CD8-positive, alpha-beta memory T cell (primary cell): ENCODE results near the gene SGSM1. TPM values are rescaled to one million over a fixed set of nuclear protein-coding genes. Genes with fewer than 3 reads are reported as not detected.

Experiments
- CTCF ChIA-PET: fragments of 350-600 bp; sonication (Branson Sonifier 250); formaldehyde crosslinking; loops from one replicate; lab custom pipeline; 2021; ENCODE audit warnings: antibody characterized with exemption; lab: Charles Lee
- POLR2A ChIA-PET: fragments of 350-600 bp; sonication (Branson Sonifier 250); formaldehyde crosslinking; loops from one replicate; lab custom pipeline; 2021; ENCODE audit warnings: antibody characterized with exemption; lab: Charles Lee
- DNase-seq, 5 donors: peaks; one replicate each; pipeline versions ENCODE4 v3.0.0 to v3.0.0-alpha.2; 2020 to 2022; ENCODE audit warnings: mixed read lengths in 1 of 5
- H3K27ac ChIP-seq: one replicate; pipeline ENCODE4 v1.7.0; 2013; ENCODE audit warnings: low read depth, mild to moderate bottlenecking, low read length, moderate library complexity
- H3K27me3 ChIP-seq: 2 replicates; pipeline ENCODE4 v1.7.0; 2013; ENCODE audit warnings: low read length, mild to moderate bottlenecking; ENCODE audit not compliant: insufficient read depth, poor library complexity, severe bottlenecking
- H3K36me3 ChIP-seq: 2 replicates; pipeline ENCODE4 v1.7.0; 2013; ENCODE audit warnings: mild to moderate bottlenecking, low read length, moderate library complexity; ENCODE audit not compliant: insufficient read depth
- H3K4me1 ChIP-seq: 2 replicates; pipeline ENCODE4 v1.7.0; 2013; ENCODE audit warnings: mild to moderate bottlenecking, low read length, moderate library complexity; ENCODE audit not compliant: insufficient read depth
- H3K4me3 ChIP-seq: 2 replicates; pipeline ENCODE4 v1.7.0; 2013; ENCODE audit warnings: mild to moderate bottlenecking, low read length
- H3K9me3 ChIP-seq: 2 replicates; pipeline ENCODE4 v1.7.0; 2013; ENCODE audit warnings: mild to moderate bottlenecking, low read length
- H3K27ac Mint-ChIP-seq, 8 donors: one replicate each; pipeline ENCODE4 v1.8.0; 2020 to 2021; ENCODE audit warnings: mixed read lengths in 8 of 8, mild to moderate bottlenecking in 6 of 8, inconsistent platforms in 3 of 8, moderate library complexity in 3 of 8
- H3K27me3 Mint-ChIP-seq, 2 donors: one replicate each; pipeline ENCODE4 v1.8.0; 2020 to 2021; ENCODE audit warnings: mixed read lengths in 2 of 2, mild to moderate bottlenecking in 1 of 2, moderate library complexity in 1 of 2
- H3K36me3 Mint-ChIP-seq, 3 donors: one replicate each; pipeline ENCODE4 v1.8.0; 2020 to 2021; ENCODE audit warnings: mixed read lengths in 3 of 3, inconsistent platforms in 1 of 3, mild to moderate bottlenecking in 1 of 3
- H3K4me1 Mint-ChIP-seq, 3 donors: one replicate each; pipeline ENCODE4 v1.8.0; 2020 to 2021; ENCODE audit warnings: mixed read lengths in 3 of 3, inconsistent platforms in 1 of 3, mild to moderate bottlenecking in 1 of 3
- H3K4me3 Mint-ChIP-seq, 7 donors: one replicate each; pipeline ENCODE4 v1.8.0; 2020 to 2021; ENCODE audit warnings: mixed read lengths in 7 of 7, mild to moderate bottlenecking in 6 of 7, moderate library complexity in 4 of 7, inconsistent platforms in 2 of 7
- H3K9me3 Mint-ChIP-seq, 5 donors: one replicate each; pipeline ENCODE4 v1.8.0; 2020 to 2022; ENCODE audit warnings: mixed read lengths in 5 of 5, mild to moderate bottlenecking in 3 of 5, moderate library complexity in 2 of 5, inconsistent platforms in 1 of 5
- polyA plus RNA-seq: library from polyadenylated mRNA; unstranded; fragments of 300-500 nt; fragmentation: Illumina TruSeq; gene quantifications from one replicate; pipeline ENCODE4 v1.2.3, GENCODE V29; 2021
- total RNA-seq, 2 experiments: library from RNA; stranded (reverse); gene quantifications; one replicate each; pipeline ENCODE4 v1.2.3, GENCODE V29; 2021

Gene SGSM1
- total and polyA plus RNA-seq, 3 experiments from 2014 or later = 0.09 to 0.31 (median 0.28) TPM

DNA sequence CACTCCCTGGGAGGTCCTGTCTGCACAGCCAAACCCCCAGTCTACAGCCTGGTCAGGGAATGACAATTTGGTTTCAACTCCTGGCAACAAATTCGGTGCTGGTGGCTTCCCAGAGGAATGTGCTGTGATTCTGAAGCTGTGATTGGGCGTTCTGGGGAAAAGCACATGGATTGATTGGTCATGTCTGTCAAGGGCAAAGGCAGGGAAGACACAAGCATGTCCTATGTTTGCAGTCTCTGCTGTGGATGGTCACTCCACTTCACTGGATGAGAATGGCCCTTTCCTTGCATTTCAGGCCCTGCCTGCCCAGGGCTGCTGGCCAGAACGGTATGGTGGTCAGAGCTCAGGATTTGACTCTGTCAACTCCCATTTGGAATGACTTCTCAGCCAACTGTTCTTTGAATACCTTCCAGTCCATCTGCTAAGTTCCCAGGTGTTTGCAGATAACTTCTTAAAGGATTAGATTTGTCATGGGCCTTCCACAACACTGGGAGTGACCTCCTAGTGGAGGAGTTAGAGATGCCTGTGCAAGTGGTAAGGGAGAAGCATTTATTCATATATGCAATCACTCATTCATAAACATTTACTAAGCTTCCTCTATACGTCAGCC is 42.7 kb downstream of the SGSM1 start:
- H3K36me3 ChIP-seq = no peaks in the 10 kb centered on the region
- POLR2A ChIA-PET = no interaction called here
- Mint-ChIP-seq H3K4me1 (peaks cover 18 to 29% (median 23%) of the 10 kb centered on the region in 3 donors), H3K36me3 (peaks cover 0 to 1% (median 0%) of the 10 kb centered on the region in 3 donors), H3K9me3 (no peaks in the 10 kb centered on the region), H3K27me3 (no peaks in the 10 kb centered on the region), H3K27ac (no peak overlapping the region), H3K4me3 (peak overlapping the region in 1 of 7 donors; percentile 71)
- CTCF ChIA-PET = interaction anchor here (1.9 to 2.7 kb wide), 2 partner anchors 46 to 79 kb away, joined by 10 to 12 read pairs; no protein-coding TSS in a partner anchor
- H3K27ac ChIP-seq = no peak overlapping the region
- no peak for DNase-seq
- no peaks in the 10 kb centered on the region for H3K4me1 ChIP-seq
- no peaks in the 10 kb centered on the region for H3K9me3 ChIP-seq
- H3K27me3 ChIP-seq = no peaks in the 10 kb centered on the region
- H3K4me3 ChIP-seq = no peak overlapping the region

DNA sequence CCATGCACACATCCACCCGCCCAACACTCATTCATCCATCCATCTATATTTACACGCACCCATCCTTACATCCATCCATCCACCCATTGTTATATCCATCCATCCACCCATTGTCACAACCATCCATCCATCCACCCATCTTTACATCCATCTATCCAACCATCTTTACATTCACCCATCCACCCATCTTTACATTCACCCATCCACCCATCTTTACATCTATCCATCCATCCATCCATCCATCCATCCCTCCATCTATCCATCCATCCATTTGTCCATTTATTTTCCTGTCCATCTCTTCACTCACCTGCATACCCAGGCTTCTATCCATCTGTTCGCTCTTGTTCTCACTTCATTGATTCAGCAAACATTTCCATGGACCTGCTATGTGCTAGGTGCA is 49.8 kb downstream of the SGSM1 start:
- Mint-ChIP-seq H3K36me3 (peaks cover 0 to 3% (median 0%) of the 10 kb centered on the region in 3 donors), H3K27ac (no peak overlapping the region), H3K9me3 (no peaks in the 10 kb centered on the region), H3K27me3 (no peaks in the 10 kb centered on the region), H3K4me3 (no peak overlapping the region), H3K4me1 (no peaks in the 10 kb centered on the region)
- Histone ChIP-seq H3K4me3 (no peak overlapping the region), H3K36me3 (no peaks in the 10 kb centered on the region), H3K27ac (no peak overlapping the region), H3K4me1 (no peaks in the 10 kb centered on the region), H3K9me3 (no peaks in the 10 kb centered on the region), H3K27me3 (no peaks in the 10 kb centered on the region)
- CTCF ChIA-PET = no interaction called here
- POLR2A ChIA-PET = no interaction called here
- no peak for DNase-seq

- no peaks in the 10 kb centered on the region for H3K4me1 ChIP-seq
- Mint-ChIP-seq H3K27ac (no peak overlapping the region), H3K27me3 (no peaks in the 10 kb centered on the region), H3K9me3 (no peaks in the 10 kb centered on the region), H3K36me3 (peaks cover 0 to 3% (median 0%) of the 10 kb centered on the region in 3 donors), H3K4me1 (no peaks in the 10 kb centered on the region), H3K4me3 (no peak overlapping the region)
- H3K27me3 ChIP-seq = no peaks in the 10 kb centered on the region
- no peaks in the 10 kb centered on the region for H3K36me3 ChIP-seq
- DNase-seq = no peak
- H3K27ac ChIP-seq = no peak overlapping the region
- H3K9me3 ChIP-seq = no peaks in the 10 kb centered on the region
- ChIA-PET CTCF (no interaction called here), POLR2A (no interaction called here)
- no peak overlapping the region for H3K4me3 ChIP-seq
Observed at GRCh38 chr22:24857576-24857975, 51.6 kb downstream of the SGSM1 start.

DNA sequence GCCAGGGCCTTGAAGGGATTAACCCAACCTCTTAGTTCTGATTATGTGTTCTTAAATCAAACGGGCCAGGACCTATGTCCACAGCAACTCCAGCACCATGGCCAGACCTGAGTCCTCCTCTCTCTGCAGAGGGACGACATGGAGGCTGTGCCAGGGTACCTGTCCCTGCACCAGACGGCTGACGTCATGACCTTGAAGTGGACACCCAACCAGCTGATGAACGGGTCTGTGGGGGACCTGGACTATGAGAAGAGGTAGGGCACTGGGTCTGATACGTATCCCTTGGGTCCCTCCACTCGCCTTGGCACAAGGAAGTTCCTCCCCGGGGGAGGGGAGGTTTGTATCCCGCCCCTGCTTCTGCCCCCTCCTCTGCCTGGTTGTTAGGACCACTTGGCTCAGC is 53.6 kb downstream of the SGSM1 start:
- Histone ChIP-seq H3K27me3 (no peaks in the 10 kb centered on the region), H3K9me3 (no peaks in the 10 kb centered on the region), H3K36me3 (no peaks in the 10 kb centered on the region), H3K4me1 (no peaks in the 10 kb centered on the region), H3K4me3 (no peak overlapping the region), H3K27ac (no peak overlapping the region)
- ChIA-PET POLR2A (interaction anchor here (0.6 kb wide), 1 partner anchor 101 kb away, joined by 4 read pairs; no protein-coding TSS in a partner anchor), CTCF (no interaction called here)
- Mint-ChIP-seq H3K27ac (no peak overlapping the region), H3K36me3 (peaks cover 0 to 5% (median 0%) of the 10 kb centered on the region in 3 donors), H3K4me3 (no peak overlapping the region), H3K9me3 (no peaks in the 10 kb centered on the region), H3K4me1 (no peaks in the 10 kb centered on the region), H3K27me3 (peaks cover 4 to 7% of the 10 kb centered on the region in 2 donors)
- DNase-seq = no peak

GRCh38 chr22:24865508-24865907 is 59.5 kb downstream of the SGSM1 start:
- no peaks in the 10 kb centered on the region for H3K36me3 ChIP-seq
- Mint-ChIP-seq H3K9me3 (peaks cover 0 to 3% (median 0%) of the 10 kb centered on the region in 5 donors), H3K36me3 (peaks cover 0 to 2% (median 0%) of the 10 kb centered on the region in 3 donors), H3K27ac (peak overlapping the region in 1 of 8 donors; percentile 63), H3K27me3 (peaks cover 7 to 19% of the 10 kb centered on the region in 2 donors), H3K4me1 (no peaks in the 10 kb centered on the region), H3K4me3 (no peak overlapping the region)
- H3K27me3 ChIP-seq = no peaks in the 10 kb centered on the region
- POLR2A ChIA-PET = no interaction called here
- H3K27ac ChIP-seq = no peak overlapping the region
- no peaks in the 10 kb centered on the region for H3K4me1 ChIP-seq
- no peak for DNase-seq
- H3K9me3 ChIP-seq = no peaks in the 10 kb centered on the region
- CTCF ChIA-PET = no interaction called here
- no peak overlapping the region for H3K4me3 ChIP-seq

DNA sequence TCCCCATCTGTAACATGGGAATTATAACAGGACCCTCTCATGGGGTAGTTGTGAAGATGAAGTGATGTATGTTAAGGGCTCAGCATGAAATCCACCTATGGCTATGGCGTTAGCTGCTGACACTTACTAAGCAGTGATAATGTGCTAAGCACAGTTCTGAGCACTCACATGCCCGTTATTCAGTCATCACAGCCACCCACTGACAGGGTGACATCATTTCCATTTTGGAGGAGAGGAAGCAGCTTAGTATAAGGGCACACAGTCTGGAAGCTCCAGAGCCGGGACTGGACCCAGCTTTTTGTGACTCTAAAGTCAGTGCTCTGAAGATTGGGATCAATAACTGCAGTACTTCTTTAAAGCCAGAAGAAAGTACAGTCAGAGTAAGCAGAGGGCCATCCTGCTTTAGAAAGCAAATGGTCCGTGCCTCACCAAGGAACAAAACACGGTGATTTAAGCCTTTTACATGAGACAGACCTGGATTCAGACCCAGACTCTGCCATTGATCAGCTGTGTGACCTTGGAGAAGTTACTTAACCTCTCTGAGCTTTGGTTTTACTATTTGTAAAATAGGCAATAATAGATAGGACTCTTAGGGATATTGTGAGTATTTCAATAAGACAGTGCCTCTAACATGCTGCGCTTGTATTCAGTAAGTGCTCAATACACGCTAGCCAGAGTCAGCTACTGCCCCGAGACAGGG is 61.5 kb downstream of the SGSM1 start:
- H3K27me3 ChIP-seq = no peaks in the 10 kb centered on the region
- H3K27me3 Mint-ChIP-seq = peaks cover 7 to 19% of the 10 kb centered on the region in 2 donors
- H3K27ac Mint-ChIP-seq = peak overlapping the region in 1 of 8 donors; percentile 79
- ChIA-PET POLR2A (no interaction called here), CTCF (no interaction called here)
- H3K4me3 Mint-ChIP-seq = no peak overlapping the region
- no peak overlapping the region for H3K27ac ChIP-seq
- H3K9me3 ChIP-seq = no peaks in the 10 kb centered on the region
- H3K9me3 Mint-ChIP-seq = peaks cover 0 to 3% (median 0%) of the 10 kb centered on the region in 5 donors
- no peaks in the 10 kb centered on the region for H3K36me3 ChIP-seq
- no peak for DNase-seq
- H3K4me1 Mint-ChIP-seq = no peaks in the 10 kb centered on the region
- no peak overlapping the region for H3K4me3 ChIP-seq
- peaks cover 0 to 2% (median 0%) of the 10 kb centered on the region in 3 donors for H3K36me3 Mint-ChIP-seq
- H3K4me1 ChIP-seq = no peaks in the 10 kb centered on the region

DNA sequence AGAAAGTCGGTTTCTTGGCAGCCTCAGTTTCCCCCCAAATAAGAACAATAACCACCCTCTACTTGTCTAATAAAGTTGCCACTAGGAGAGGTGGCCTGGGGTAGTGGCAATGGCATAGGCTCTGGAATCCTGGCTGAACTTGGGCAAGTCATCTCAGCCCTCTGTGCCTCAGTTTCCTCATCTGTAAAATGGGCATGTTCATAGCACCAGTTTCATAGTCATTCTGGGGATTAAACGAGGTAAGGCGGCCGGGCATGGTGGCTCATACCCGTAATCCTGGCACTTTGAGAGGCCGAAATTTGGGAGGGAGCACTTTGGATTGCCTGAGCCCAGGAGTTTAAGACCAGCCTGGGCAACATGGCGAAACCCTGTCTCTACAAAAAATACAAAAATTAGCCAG is 63.0 kb downstream of the SGSM1 start:
- no peak overlapping the region for H3K4me3 ChIP-seq
- Mint-ChIP-seq H3K4me1 (no peaks in the 10 kb centered on the region), H3K4me3 (no peak overlapping the region), H3K36me3 (peaks cover 0 to 2% (median 0%) of the 10 kb centered on the region in 3 donors), H3K27ac (no peak overlapping the region), H3K9me3 (peaks cover 0 to 3% (median 0%) of the 10 kb centered on the region in 5 donors), H3K27me3 (peaks cover 4 to 18% of the 10 kb centered on the region in 2 donors)
- H3K36me3 ChIP-seq = no peaks in the 10 kb centered on the region
- POLR2A ChIA-PET = no interaction called here
- H3K27ac ChIP-seq = no peak overlapping the region
- H3K9me3 ChIP-seq = no peaks in the 10 kb centered on the region
- CTCF ChIA-PET = no interaction called here
- H3K27me3 ChIP-seq = no peaks in the 10 kb centered on the region
- DNase-seq = no peak
- H3K4me1 ChIP-seq = no peaks in the 10 kb centered on the region

DNA sequence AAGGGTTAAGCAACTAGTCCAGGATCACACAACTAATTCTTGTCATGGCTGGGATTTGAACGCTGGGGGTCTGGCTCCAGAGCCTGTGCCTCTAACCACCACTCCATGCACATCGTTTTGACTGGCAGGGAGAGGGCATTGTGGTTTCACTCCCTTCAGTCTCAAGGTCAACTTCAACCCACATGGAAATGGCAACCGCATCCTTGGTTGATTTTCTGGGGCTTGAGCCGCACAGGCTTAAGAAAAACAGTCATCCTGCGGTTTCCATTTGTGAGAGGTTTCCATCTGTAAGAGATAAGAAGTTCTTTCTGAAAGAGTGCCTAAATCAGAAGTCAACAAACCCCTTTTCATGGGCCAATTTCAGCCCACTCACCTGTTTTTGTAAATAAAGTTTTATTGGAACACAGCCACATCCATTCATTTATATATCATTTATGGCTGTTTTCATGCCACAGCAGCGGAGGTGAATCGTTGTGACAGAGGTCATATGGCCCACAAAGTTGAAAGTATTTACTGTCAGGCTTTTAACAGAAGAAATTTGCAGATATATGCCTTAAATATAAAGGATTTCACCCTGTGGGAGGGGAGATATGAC is 65.7 kb downstream of the SGSM1 start:
- Histone ChIP-seq H3K4me3 (no peak overlapping the region), H3K27me3 (no peaks in the 10 kb centered on the region), H3K36me3 (no peaks in the 10 kb centered on the region), H3K9me3 (no peaks in the 10 kb centered on the region), H3K4me1 (no peaks in the 10 kb centered on the region), H3K27ac (no peak overlapping the region)
- peaks cover 0 to 3% (median 2%) of the 10 kb centered on the region in 3 donors for H3K36me3 Mint-ChIP-seq
- no peaks in the 10 kb centered on the region for H3K4me1 Mint-ChIP-seq
- CTCF ChIA-PET = no interaction called here
- no peaks in the 10 kb centered on the region for H3K9me3 Mint-ChIP-seq
- H3K4me3 Mint-ChIP-seq = no peak overlapping the region
- no peak for DNase-seq
- H3K27ac Mint-ChIP-seq = no peak overlapping the region
- POLR2A ChIA-PET = no interaction called here
- H3K27me3 Mint-ChIP-seq = peaks cover 0 to 3% of the 10 kb centered on the region in 2 donors
